PC-9 (cell line): Measurements from ENCODE around the gene CHST2. TPM values are rescaled to one million over a fixed set of nuclear protein-coding genes. Genes with fewer than 3 reads are reported as not detected.

Source experiments
- BruUV-seq: library from RNA; stranded (reverse); fragments of 400-500 nt; replicated peaks from 2 replicates; lab custom pipeline; 2021; lab: Mats Ljungman, UMichigan
- CTCF ChIA-PET: fragments of 300-600 bp; sonication (Branson Sonifier 250); formaldehyde crosslinking; loops from one replicate; lab custom pipeline; 2022; ENCODE audit warnings: antibody characterized with exemption; lab: Charles Lee
- POLR2A ChIA-PET: fragments of 300-600 bp; sonication (Branson Sonifier 250); formaldehyde crosslinking; loops from one replicate; lab custom pipeline; 2022; ENCODE audit warnings: antibody characterized with exemption; ENCODE audit not compliant: unreplicated experiment; lab: Charles Lee
- DNase-seq, 2 experiments: peaks; one replicate each; pipeline versions ENCODE4 v3.0.0 to v3.0.0-alpha.2; 2015 to 2022; ENCODE audit warnings: mixed read lengths in 1 of 2
- H2AFZ ChIP-seq: fragments of 200-600 bp; sonication (generic); 2 replicates; pipeline ENCODE4 v1.8.1; 2017; ENCODE audit warnings: antibody characterized with exemption
- H3F3A ChIP-seq: fragments of 200-600 bp; sonication (generic); 2 replicates; pipeline ENCODE4 v1.8.1; 2017; ENCODE audit warnings: antibody characterized with exemption, mild to moderate bottlenecking, low read depth; ENCODE audit not compliant: insufficient read depth
- H3K27ac ChIP-seq: fragments of 200-600 bp; sonication (generic); 2 replicates; pipeline ENCODE4 v1.6.1; 2016; ENCODE audit warnings: mixed run types
- H3K27me3 ChIP-seq: fragments of 200-600 bp; sonication (generic); 2 replicates; pipeline ENCODE4 v1.6.1; 2016; ENCODE audit warnings: low read depth, mixed run types; ENCODE audit not compliant: insufficient read depth
- H3K36me3 ChIP-seq: fragments of 200-600 bp; sonication (generic); 2 replicates; pipeline ENCODE4 v1.6.1; 2016; ENCODE audit warnings: low read depth, mixed run types
- H3K4me1 ChIP-seq: fragments of 200-600 bp; sonication (generic); replicated peaks from 2 replicates; pipeline ENCODE4 v1.6.1; 2016; ENCODE audit warnings: mixed run types; ENCODE audit not compliant: insufficient read depth
- H3K4me2 ChIP-seq: fragments of 200-600 bp; sonication (generic); 2 replicates; pipeline ENCODE4 v1.6.1; 2017; ENCODE audit warnings: mixed run types
- H3K4me3 ChIP-seq: fragments of 200-600 bp; sonication (generic); 2 replicates; pipeline ENCODE4 v1.6.1; 2016; ENCODE audit warnings: mixed run types
- H3K79me2 ChIP-seq: fragments of 200-600 bp; sonication (generic); 2 replicates; pipeline ENCODE4 v1.6.1; 2017; ENCODE audit warnings: low read depth, mixed run types
- H3K9me2 ChIP-seq: fragments of 200-600 bp; sonication (generic); 2 replicates; pipeline ENCODE4 v1.8.1; 2017; ENCODE audit warnings: mild to moderate bottlenecking; ENCODE audit not compliant: insufficient read depth
- H3K9me3 ChIP-seq: fragments of 200-600 bp; sonication (generic); 2 replicates; pipeline ENCODE4 v1.8.1; 2016; ENCODE audit warnings: low read depth; ENCODE audit not compliant: insufficient read depth
- H4K20me1 ChIP-seq: fragments of 200-600 bp; sonication (generic); 2 replicates; pipeline ENCODE4 v1.8.1; 2017; ENCODE audit not compliant: insufficient read depth
- CTCF ChIP-seq: fragments of 200-600 bp; sonication (generic); conservative IDR thresholded peaks from 2 replicates; pipeline ENCODE4 v1.6.1; 2017; ENCODE audit warnings: mixed run types, antibody characterized with exemption, mild to moderate bottlenecking, moderate library complexity
- EZH2 ChIP-seq: fragments of 200-600 bp; sonication (generic); IDR thresholded peaks from 2 replicates; pipeline ENCODE4 v1.8.0; 2017; ENCODE audit warnings: antibody characterized with exemption, low read depth
- intact Hi-C: fragments of 100-400 bp; cut with micrococcal nuclease; formaldehyde crosslinking; loops from one replicate; pipeline ENCODE4 v1.10.0; 2022; ENCODE audit not compliant: unreplicated experiment
- total RNA-seq: library from RNA; stranded (reverse); gene quantifications from 2 replicates; pipeline ENCODE4 v1.2.3, GENCODE V29; 2021

CHST2 gene
- total RNA-seq, 1 experiment from 2014 or later: 0.15 TPM

GRCh38 chr3:143122608-143123352 is 3.2 kb downstream of the CHST2 start:
- no TSS peak for BruUV-seq

GRCh38 chr3:143123353-143123984 is 3.9 kb downstream of the CHST2 start:
- H3K9me2 ChIP-seq: no peaks in the 10 kb centered on the region
- no peak overlapping the region for H2AFZ ChIP-seq
- no peaks in the 10 kb centered on the region for H3F3A ChIP-seq
- no peaks in the 10 kb centered on the region for H3K36me3 ChIP-seq
- TF ChIP-seq EZH2 (no peak), CTCF (no peak)
- CTCF ChIA-PET: no interaction called here
- no peak overlapping the region for H3K4me2 ChIP-seq
- no peak overlapping the region for H3K27ac ChIP-seq
- H3K79me2 ChIP-seq: no peaks in the 10 kb centered on the region
- POLR2A ChIA-PET: no interaction called here
- no peak for DNase-seq
- BruUV-seq: no TSS peak
- no peaks in the 10 kb centered on the region for H4K20me1 ChIP-seq
- intact Hi-C loops: no loop called here
- no peaks in the 10 kb centered on the region for H3K9me3 ChIP-seq
- no peaks in the 10 kb centered on the region for H3K27me3 ChIP-seq
- H3K4me3 ChIP-seq: no peak overlapping the region
- H3K4me1 ChIP-seq: no peaks in the 10 kb centered on the region

More at GRCh38 chr3:143122608-143123352, 3.2 kb downstream of the CHST2 start:
- H3K4me3 ChIP-seq: no peak overlapping the region
- H4K20me1 ChIP-seq: no peaks in the 10 kb centered on the region
- H3K27ac ChIP-seq: no peak overlapping the region
- CTCF ChIA-PET: no interaction called here
- no peak for DNase-seq
- intact Hi-C loops: no loop called here
- no peak overlapping the region for H3K4me2 ChIP-seq
- no peaks in the 10 kb centered on the region for H3K27me3 ChIP-seq
- H3F3A ChIP-seq: no peaks in the 10 kb centered on the region
- H3K9me3 ChIP-seq: no peaks in the 10 kb centered on the region
- no peak for TF ChIP-seq EZH2
- TF ChIP-seq CTCF: no peak
- POLR2A ChIA-PET: no interaction called here
- H3K36me3 ChIP-seq: no peaks in the 10 kb centered on the region
- H3K79me2 ChIP-seq: no peaks in the 10 kb centered on the region
- no peaks in the 10 kb centered on the region for H3K4me1 ChIP-seq
- H3K9me2 ChIP-seq: no peaks in the 10 kb centered on the region
- no peak overlapping the region for H2AFZ ChIP-seq

- CTCF ChIA-PET: interaction anchor here (0.6 kb wide), 1 partner anchor 1813 kb away, joined by 3 read pairs; no protein-coding TSS in a partner anchor
- intact Hi-C loops: no loop called here
- Histone ChIP-seq H4K20me1 (no peaks in the 10 kb centered on the region), H2AFZ (no peak overlapping the region), H3K79me2 (no peaks in the 10 kb centered on the region), H3K4me1 (no peaks in the 10 kb centered on the region), H3K9me2 (no peaks in the 10 kb centered on the region), H3K4me3 (no peak overlapping the region), H3K9me3 (no peaks in the 10 kb centered on the region), H3K27me3 (no peaks in the 10 kb centered on the region), H3K4me2 (no peak overlapping the region), H3K36me3 (no peaks in the 10 kb centered on the region), H3F3A (no peaks in the 10 kb centered on the region), H3K27ac (no peak overlapping the region)
- TF ChIP-seq EZH2: no peak
- no peak for TF ChIP-seq CTCF
- BruUV-seq: no TSS peak
- POLR2A ChIA-PET: interaction anchor here (0.5 kb wide), 1 partner anchor 265 kb away, joined by 4 read pairs; no protein-coding TSS in a partner anchor
- no peak for DNase-seq
These were observed 5.3 kb downstream of the CHST2 start for GRCh38 chr3:143124601-143125520.
